Fibroblast of the aortic adventitia (primary cell): ENCODE results near the gene CLDN34. TPM values are rescaled to one million over a fixed set of nuclear protein-coding genes. Genes with fewer than 3 reads are reported as not detected.

Experiments
- DNase-seq: peaks from one replicate; pipeline ENCODE4 v3.0.0-alpha.2; 2010; ENCODE audit warnings: low read depth
- H3K4me3 ChIP-seq: 2 replicates; pipeline ENCODE4 v1.5.1; 2011; ENCODE audit warnings: low read depth, mild to moderate bottlenecking, control low read depth, low read length, moderate library complexity
- CTCF ChIP-seq: IDR thresholded peaks from 2 replicates; pipeline ENCODE4 v1.5.1; 2011; ENCODE audit warnings: mild to moderate bottlenecking, low read length, control low read depth, inconsistent platforms; ENCODE audit not compliant: insufficient read depth
- total RNA-seq: library from RNA; depleted of rRNA; stranded (reverse); fragments of >200 nt; gene quantifications from 2 replicates; pipeline ENCODE4 v1.2.3, GENCODE V29; 2012; ENCODE audit warnings: low replicate concordance

The CLDN34 gene
- total RNA-seq, 1 donor = not detected

GRCh38 chrX:9947131-9947794 is 19.9 kb upstream of the CLDN34 start:
- no peak for DNase-seq
- no peak for TF ChIP-seq CTCF
- H3K4me3 ChIP-seq = no peak overlapping the region

- no peak overlapping the region for H3K4me3 ChIP-seq
- TF ChIP-seq CTCF = no peak
Measured at GRCh38 chrX:9948406-9948805, 18.8 kb upstream of the CLDN34 start.

GRCh38 chrX:9952300-9952699 is 14.9 kb upstream of the CLDN34 start:
- no peak for DNase-seq
- no peak for TF ChIP-seq CTCF
- H3K4me3 ChIP-seq = no peak overlapping the region

More at GRCh38 chrX:9948406-9948805, 18.8 kb upstream of the CLDN34 start:
- DNase-seq = no peak

DNA sequence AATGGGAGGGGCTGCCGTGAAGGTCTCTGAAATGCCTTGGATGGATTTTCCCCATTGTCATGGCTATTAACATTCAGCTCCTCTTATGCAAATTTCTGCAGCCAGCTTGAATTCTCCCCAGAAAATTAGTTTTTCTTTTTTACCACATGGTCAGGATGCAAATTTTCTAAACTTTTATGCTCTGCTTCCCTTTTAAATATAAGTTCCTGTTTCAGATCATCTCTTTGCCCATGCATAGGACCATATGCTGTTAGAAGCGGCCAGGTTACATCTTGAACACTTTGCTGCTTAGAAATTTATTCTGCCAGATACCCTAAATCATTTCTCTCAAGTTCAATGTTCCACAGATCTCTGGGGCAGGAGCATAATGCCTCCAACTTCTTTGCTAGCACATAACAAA is 13.8 kb upstream of the CLDN34 start:
- DNase-seq = no peak
- H3K4me3 ChIP-seq = no peak overlapping the region
- TF ChIP-seq CTCF = no peak

DNA sequence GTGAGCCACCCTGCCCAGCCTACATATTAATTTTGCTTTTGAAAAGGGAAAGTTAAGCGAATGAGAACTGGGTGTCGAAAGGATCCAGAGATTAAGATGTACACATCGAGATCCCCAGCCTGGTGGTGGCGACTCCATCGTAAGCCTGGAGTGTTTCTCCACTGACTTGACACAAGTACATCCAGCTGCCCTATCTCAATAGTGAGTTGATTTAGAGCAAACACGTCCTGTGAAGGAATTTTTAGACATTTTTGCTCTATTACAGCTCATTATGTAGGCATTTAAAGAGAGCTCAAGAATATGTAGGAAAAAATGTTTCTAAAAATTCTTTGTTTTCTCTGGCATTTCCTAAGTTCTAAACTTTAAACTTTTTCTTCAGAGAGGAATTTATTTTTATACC is 11.7 kb upstream of the CLDN34 start:
- peak; percentile 47 for DNase-seq
- no peak for TF ChIP-seq CTCF
- H3K4me3 ChIP-seq = no peak overlapping the region

DNA sequence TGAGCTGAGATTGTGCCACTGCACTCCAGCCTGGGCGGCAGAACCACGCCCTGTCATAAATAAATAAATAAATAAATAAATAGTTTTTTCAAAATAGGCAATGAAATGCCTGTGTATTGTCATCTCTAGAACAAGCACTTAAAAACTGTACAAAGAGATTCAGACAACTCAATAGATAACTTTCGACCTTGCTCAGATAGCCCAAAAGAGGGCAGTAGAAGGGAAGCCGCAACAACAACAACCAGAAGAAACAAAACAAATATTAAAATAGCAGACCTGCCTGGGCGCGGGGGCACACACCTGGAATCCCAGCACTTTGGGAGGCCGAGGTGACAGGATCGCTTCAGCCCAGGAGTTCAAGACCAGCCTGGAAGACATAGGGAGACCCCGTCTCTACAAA is 9.4 kb upstream of the CLDN34 start:
- no peak for DNase-seq
- no peak for TF ChIP-seq CTCF
- no peak overlapping the region for H3K4me3 ChIP-seq

- DNase-seq = no peak
- no peak for TF ChIP-seq CTCF
- H3K4me3 ChIP-seq = no peak overlapping the region
Measured at GRCh38 chrX:9958183-9958582, 9.0 kb upstream of the CLDN34 start.
